ENCODE results near the gene FNTB.
A peak's percentile ranks its signal among the peaks of the same experiment; 100 is the strongest.

The FNTB gene

DNA sequence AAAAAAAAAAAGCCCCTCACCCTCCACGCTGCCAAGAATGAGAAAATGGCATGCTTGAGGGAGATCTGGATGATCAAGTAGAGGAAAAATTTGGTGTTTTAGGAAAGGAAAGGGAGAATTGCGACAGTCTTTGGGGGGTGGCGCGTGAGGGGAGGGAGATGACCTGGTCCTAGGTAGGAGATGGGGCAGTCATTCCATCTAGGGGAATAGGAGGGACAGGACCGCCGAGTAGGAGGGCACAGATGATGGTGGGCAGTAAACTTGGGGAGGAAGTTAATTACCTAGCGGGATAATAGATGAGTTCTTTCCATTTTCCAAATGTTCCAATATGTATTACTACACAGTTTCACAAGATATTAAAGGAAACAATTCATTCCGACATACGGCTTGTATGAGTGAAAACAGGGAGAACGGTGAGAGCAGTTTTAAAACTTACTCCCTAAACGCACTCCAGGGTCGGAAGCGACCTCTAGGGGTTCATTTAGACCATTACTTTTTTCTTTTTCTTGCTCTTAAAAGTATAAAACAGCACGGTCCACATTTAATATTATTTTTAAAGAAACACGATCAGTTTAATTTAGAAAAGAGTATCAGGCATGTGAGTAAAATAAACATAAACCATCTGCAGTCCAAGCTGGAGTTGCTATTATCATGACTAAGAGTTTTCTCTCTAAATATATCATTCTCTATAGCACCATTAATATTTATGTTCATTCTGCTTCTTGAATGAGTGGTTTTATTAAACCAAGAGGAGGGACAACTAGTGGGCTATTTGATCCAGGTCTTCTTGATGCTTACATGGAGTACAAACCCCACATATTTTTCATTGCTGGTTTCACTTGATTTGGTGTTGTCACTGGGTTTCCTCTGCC is 3.0 kb upstream of the FNTB start:
- H2BK15ac ChIP-seq (ENCODE audit: low read length), result no peak overlapping the region
- H4K8ac ChIP-seq (ENCODE audit: low read depth, low read length), result no peak overlapping the region
- H3K36me3 ChIP-seq (replicated peaks in 1 of 2; ENCODE audit: control insufficient read depth in 2 of 2, insufficient read depth in 2 of 2, low read length in 2 of 2), result no peaks in the 10 kb centered on the region
- no peak overlapping the region for H2BK120ac ChIP-seq (ENCODE audit: low read depth, low read length)
- H3K27ac ChIP-seq (replicated peaks; ENCODE audit: low read length), result no peak overlapping the region
- H3K4me1 ChIP-seq (ENCODE audit: control insufficient read depth in 2 of 2, insufficient read depth in 1 of 2, low read depth in 1 of 2, low read length in 2 of 2), result peaks cover 0 to 6% of the 10 kb centered on the region in 2 donors
- H3K23ac ChIP-seq (ENCODE audit: low read depth, low read length, poor library complexity), result no peak overlapping the region
- peak overlapping the region; percentile 68 for H2AFZ ChIP-seq (ENCODE audit: low read length)
- no peak for DNase-seq (ENCODE audit: low spot score)
- no peak overlapping the region for H3K4me2 ChIP-seq (ENCODE audit: insufficient read depth, low read length, poor library complexity, severe bottlenecking)
- H2BK5ac ChIP-seq (ENCODE audit: low read length), result no peak overlapping the region
- H4K91ac ChIP-seq (ENCODE audit: low read depth, low read length, poor library complexity), result no peak overlapping the region
- H3K27me3 ChIP-seq (ENCODE audit: control insufficient read depth in 3 of 3, insufficient read depth in 3 of 3, low read depth in 1 of 3, low read length in 3 of 3), result peaks cover 0 to 5% (median 0%) of the 10 kb centered on the region in 3 experiments
- no peak overlapping the region for H3K18ac ChIP-seq (ENCODE audit: low read length)
- no CpG with 5 or more reads among the region's 15 CpGs for WGBS, 2 donors (ENCODE audit: extremely low coverage in 2 of 2, insufficient read length in 2 of 2, insufficient replicate concordance in 1 of 2)
- H3K4me3 ChIP-seq (ENCODE audit: low read length in 2 of 2), result no peak overlapping the region
- no peak overlapping the region for H3K14ac ChIP-seq (ENCODE audit: low read length)
- no peak overlapping the region for H3K4ac ChIP-seq (ENCODE audit: low read length)
- no peaks in the 10 kb centered on the region for H3K9me3 ChIP-seq (replicated peaks in 1 of 2; ENCODE audit: control insufficient read depth in 2 of 2, insufficient read depth in 1 of 2, low read depth in 1 of 2, low read length in 2 of 2)
- no peak overlapping the region for H2AK5ac ChIP-seq (ENCODE audit: low read depth, low read length)
- no peak overlapping the region for H2BK12ac ChIP-seq (ENCODE audit: low read length)
- peaks cover 3% of the 10 kb centered on the region for H3K79me1 ChIP-seq (ENCODE audit: low read depth, low read length)
- no peak overlapping the region for H3K9ac ChIP-seq (ENCODE audit: low read depth, low read length, poor library complexity)

DNA sequence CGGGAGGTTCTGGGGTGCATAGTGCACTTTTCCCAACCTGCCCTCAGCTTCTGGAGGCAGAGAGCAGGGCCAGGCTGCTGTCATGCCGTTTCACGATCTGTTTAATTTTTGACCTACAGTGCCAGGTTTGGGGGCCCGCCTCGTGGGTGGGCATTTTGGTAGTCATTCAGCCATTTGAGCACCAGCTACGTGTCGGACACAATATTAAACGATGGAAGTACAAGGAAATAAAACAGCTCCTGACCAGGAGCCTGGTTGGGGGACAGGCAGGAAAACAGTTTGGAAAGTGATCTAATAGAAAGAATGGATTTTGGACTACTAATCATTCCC is 708 bp downstream of the FNTB start:
- Histone ChIP-seq H2BK12ac (ENCODE audit: low read length) (no peak overlapping the region), H3K18ac (ENCODE audit: low read length) (peak overlapping the region; percentile 87), H3K9ac (ENCODE audit: low read depth, low read length, poor library complexity) (peak overlapping the region; percentile 89), H3K27ac (replicated peaks; ENCODE audit: low read length) (no peak overlapping the region), H3K4me2 (ENCODE audit: insufficient read depth, low read length, poor library complexity, severe bottlenecking) (peak overlapping the region; percentile 86), H2AFZ (ENCODE audit: low read length) (peak overlapping the region; percentile 94), H2BK120ac (ENCODE audit: low read depth, low read length) (no peak overlapping the region), H2AK5ac (ENCODE audit: low read depth, low read length) (peak overlapping the region; percentile 73), H4K91ac (ENCODE audit: low read depth, low read length, poor library complexity) (no peak overlapping the region), H3K23ac (ENCODE audit: low read depth, low read length, poor library complexity) (peak overlapping the region; percentile 27), H4K8ac (ENCODE audit: low read depth, low read length) (no peak overlapping the region), H2BK15ac (ENCODE audit: low read length) (no peak overlapping the region), H3K27me3 (ENCODE audit: control insufficient read depth in 3 of 3, insufficient read depth in 3 of 3, low read depth in 1 of 3, low read length in 3 of 3) (peaks cover 0 to 5% (median 0%) of the 10 kb centered on the region in 3 experiments), H3K4ac (ENCODE audit: low read length) (no peak overlapping the region), H3K36me3 (replicated peaks in 1 of 2; ENCODE audit: control insufficient read depth in 2 of 2, insufficient read depth in 2 of 2, low read length in 2 of 2) (no peaks in the 10 kb centered on the region), H3K9me3 (replicated peaks in 1 of 2; ENCODE audit: control insufficient read depth in 2 of 2, insufficient read depth in 1 of 2, low read depth in 1 of 2, low read length in 2 of 2) (no peaks in the 10 kb centered on the region), H3K4me1 (ENCODE audit: control insufficient read depth in 2 of 2, insufficient read depth in 1 of 2, low read depth in 1 of 2, low read length in 2 of 2) (peaks cover 0 to 2% of the 10 kb centered on the region in 2 donors), H3K79me1 (ENCODE audit: low read depth, low read length) (peaks cover 3% of the 10 kb centered on the region), H3K4me3 (ENCODE audit: low read length in 2 of 2) (peak overlapping the region; percentile 90 to 92), H2BK5ac (ENCODE audit: low read length) (peak overlapping the region; percentile 0), H3K14ac (ENCODE audit: low read length) (peak overlapping the region; percentile 92)
- no peak for DNase-seq (ENCODE audit: low spot score)
- no CpG with 5 or more reads among the region's 8 CpGs for WGBS, 2 donors (ENCODE audit: extremely low coverage in 2 of 2, insufficient read length in 2 of 2, insufficient replicate concordance in 1 of 2)

DNA sequence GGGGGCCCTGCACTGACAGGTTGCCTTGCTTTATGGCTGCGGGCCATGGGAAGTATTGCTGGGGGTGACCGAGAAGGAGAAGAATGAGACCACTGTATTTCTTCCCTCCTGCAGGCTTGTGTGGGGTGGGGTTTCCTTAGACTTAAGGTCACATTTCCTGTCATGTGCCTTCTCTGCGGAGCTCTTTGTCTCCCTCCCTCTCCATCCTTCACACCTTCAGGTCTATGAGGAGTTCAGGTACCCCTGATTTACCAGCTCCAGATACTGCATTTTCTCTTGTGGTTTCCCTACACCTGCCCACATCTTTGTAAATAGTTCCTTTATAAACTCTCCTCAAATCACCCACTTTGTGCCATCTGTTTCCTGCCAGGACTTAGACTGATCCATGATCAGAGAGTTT is 3.6 kb downstream of the FNTB start:
- Histone ChIP-seq H2AK5ac (ENCODE audit: low read depth, low read length) (no peak overlapping the region), H4K8ac (ENCODE audit: low read depth, low read length) (no peak overlapping the region), H3K9ac (ENCODE audit: low read depth, low read length, poor library complexity) (no peak overlapping the region), H3K23ac (ENCODE audit: low read depth, low read length, poor library complexity) (no peak overlapping the region), H3K4me2 (ENCODE audit: insufficient read depth, low read length, poor library complexity, severe bottlenecking) (no peak overlapping the region), H2BK5ac (ENCODE audit: low read length) (no peak overlapping the region), H3K9me3 (replicated peaks in 1 of 2; ENCODE audit: control insufficient read depth in 2 of 2, insufficient read depth in 1 of 2, low read depth in 1 of 2, low read length in 2 of 2) (no peaks in the 10 kb centered on the region), H3K4ac (ENCODE audit: low read length) (no peak overlapping the region), H3K27ac (replicated peaks; ENCODE audit: low read length) (no peak overlapping the region), H2BK120ac (ENCODE audit: low read depth, low read length) (no peak overlapping the region), H2BK15ac (ENCODE audit: low read length) (no peak overlapping the region), H3K4me1 (ENCODE audit: control insufficient read depth in 2 of 2, insufficient read depth in 1 of 2, low read depth in 1 of 2, low read length in 2 of 2) (peaks cover 0 to 2% of the 10 kb centered on the region in 2 donors), H3K36me3 (replicated peaks in 1 of 2; ENCODE audit: control insufficient read depth in 2 of 2, insufficient read depth in 2 of 2, low read length in 2 of 2) (no peaks in the 10 kb centered on the region), H4K91ac (ENCODE audit: low read depth, low read length, poor library complexity) (no peak overlapping the region), H3K79me1 (ENCODE audit: low read depth, low read length) (peaks cover 3% of the 10 kb centered on the region), H3K27me3 (ENCODE audit: control insufficient read depth in 3 of 3, insufficient read depth in 3 of 3, low read depth in 1 of 3, low read length in 3 of 3) (peaks cover 0 to 2% (median 0%) of the 10 kb centered on the region in 3 experiments), H3K14ac (ENCODE audit: low read length) (no peak overlapping the region), H2AFZ (ENCODE audit: low read length) (no peak overlapping the region), H3K4me3 (ENCODE audit: low read length in 2 of 2) (no peak overlapping the region), H2BK12ac (ENCODE audit: low read length) (no peak overlapping the region), H3K18ac (ENCODE audit: low read length) (no peak overlapping the region)
- no peak for DNase-seq (ENCODE audit: low spot score)
- no CpG with 5 or more reads among the region's 3 CpGs for WGBS, 2 donors (ENCODE audit: extremely low coverage in 2 of 2, insufficient read length in 2 of 2, insufficient replicate concordance in 1 of 2)

DNA sequence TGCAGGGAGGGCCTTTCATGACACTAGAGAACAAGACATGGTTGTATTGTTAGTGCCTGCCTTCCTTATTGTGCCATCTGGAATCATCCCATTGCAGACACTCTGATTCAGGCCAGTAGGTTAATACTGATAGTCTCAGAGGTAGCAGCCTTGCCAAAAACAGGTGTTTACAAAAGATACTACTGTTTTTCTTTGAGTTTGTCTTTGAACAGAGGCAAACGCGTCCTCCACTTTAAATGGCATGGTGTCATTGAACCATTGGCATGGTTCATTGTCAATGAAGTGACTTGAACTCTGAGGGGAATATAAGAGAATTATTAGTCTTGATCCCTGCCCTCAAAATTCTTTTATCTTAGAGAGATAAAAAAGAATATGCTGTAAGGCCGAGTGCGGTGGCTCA is 4.2 kb downstream of the FNTB start:
- H2BK120ac ChIP-seq (ENCODE audit: low read depth, low read length), result no peak overlapping the region
- DNase-seq (ENCODE audit: low spot score), result no peak
- H2AK5ac ChIP-seq (ENCODE audit: low read depth, low read length), result no peak overlapping the region
- no peak overlapping the region for H3K27ac ChIP-seq (replicated peaks; ENCODE audit: low read length)
- H3K36me3 ChIP-seq (replicated peaks in 1 of 2; ENCODE audit: control insufficient read depth in 2 of 2, insufficient read depth in 2 of 2, low read length in 2 of 2), result no peaks in the 10 kb centered on the region
- no peak overlapping the region for H2BK12ac ChIP-seq (ENCODE audit: low read length)
- no peaks in the 10 kb centered on the region for H3K9me3 ChIP-seq (replicated peaks in 1 of 2; ENCODE audit: control insufficient read depth in 2 of 2, insufficient read depth in 1 of 2, low read depth in 1 of 2, low read length in 2 of 2)
- no peak overlapping the region for H3K4me3 ChIP-seq (ENCODE audit: low read length in 2 of 2)
- H2AFZ ChIP-seq (ENCODE audit: low read length), result no peak overlapping the region
- H3K18ac ChIP-seq (ENCODE audit: low read length), result no peak overlapping the region
- H4K91ac ChIP-seq (ENCODE audit: low read depth, low read length, poor library complexity), result no peak overlapping the region
- no peak overlapping the region for H3K14ac ChIP-seq (ENCODE audit: low read length)
- H2BK5ac ChIP-seq (ENCODE audit: low read length), result no peak overlapping the region
- no peak overlapping the region for H3K9ac ChIP-seq (ENCODE audit: low read depth, low read length, poor library complexity)
- no peak overlapping the region for H4K8ac ChIP-seq (ENCODE audit: low read depth, low read length)
- no peak overlapping the region for H3K23ac ChIP-seq (ENCODE audit: low read depth, low read length, poor library complexity)
- no peak overlapping the region for H3K4ac ChIP-seq (ENCODE audit: low read length)
- H3K79me1 ChIP-seq (ENCODE audit: low read depth, low read length), result peaks cover 3% of the 10 kb centered on the region
- H2BK15ac ChIP-seq (ENCODE audit: low read length), result no peak overlapping the region
- no peak overlapping the region for H3K4me2 ChIP-seq (ENCODE audit: insufficient read depth, low read length, poor library complexity, severe bottlenecking)
- WGBS, 2 donors (ENCODE audit: extremely low coverage in 2 of 2, insufficient read length in 2 of 2, insufficient replicate concordance in 1 of 2), result no CpG with 5 or more reads among the region's 4 CpGs
- no peaks in the 10 kb centered on the region for H3K27me3 ChIP-seq (ENCODE audit: control insufficient read depth in 3 of 3, insufficient read depth in 3 of 3, low read depth in 1 of 3, low read length in 3 of 3)
- peaks cover 0 to 2% of the 10 kb centered on the region in 2 donors for H3K4me1 ChIP-seq (ENCODE audit: control insufficient read depth in 2 of 2, insufficient read depth in 1 of 2, low read depth in 1 of 2, low read length in 2 of 2)
